NCI-H1417 treated with DMSO at 0.1 percent for 48 hours (cell line): ENCODE results near the gene WDR74.
"Not testable (repeated sequence)": the region's sequence is repeated elsewhere in the genome, so short reads cannot be mapped to it uniquely, and the experiment has no call there.

Experiments
- DNase-seq: peaks from one replicate; lab custom pipeline; 2025; lab: John Stamatoyannopoulos, UW

Gene WDR74

DNA sequence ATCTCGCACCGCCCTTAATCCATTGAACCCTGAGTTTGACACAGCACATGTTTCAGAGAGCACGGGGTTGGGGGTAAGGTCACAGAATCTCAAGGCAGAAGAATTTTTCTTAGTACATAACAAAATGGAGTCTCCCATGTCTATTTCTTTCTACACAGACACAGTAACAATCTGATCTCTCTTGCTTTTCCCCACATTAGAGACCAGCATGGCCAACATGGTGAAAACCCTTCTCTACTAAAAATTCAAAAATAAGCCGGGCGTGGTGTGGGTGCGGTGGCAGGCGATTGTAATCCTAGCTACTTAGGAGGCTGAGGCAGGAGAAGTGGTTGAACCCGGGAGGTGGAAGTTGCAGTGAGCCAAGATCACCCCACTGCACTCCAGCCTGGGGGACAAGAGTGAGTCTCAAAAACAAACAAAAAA is 19.9 kb upstream of the WDR74 start:
- DNase-seq: not testable (repeated sequence)

GRCh38 chr11:62858201-62858600 is 18.8 kb upstream of the WDR74 start:
- no peak for DNase-seq

GRCh38 chr11:62857541-62857982 is 18.2 kb upstream of the WDR74 start:
- DNase-seq: no peak

DNA sequence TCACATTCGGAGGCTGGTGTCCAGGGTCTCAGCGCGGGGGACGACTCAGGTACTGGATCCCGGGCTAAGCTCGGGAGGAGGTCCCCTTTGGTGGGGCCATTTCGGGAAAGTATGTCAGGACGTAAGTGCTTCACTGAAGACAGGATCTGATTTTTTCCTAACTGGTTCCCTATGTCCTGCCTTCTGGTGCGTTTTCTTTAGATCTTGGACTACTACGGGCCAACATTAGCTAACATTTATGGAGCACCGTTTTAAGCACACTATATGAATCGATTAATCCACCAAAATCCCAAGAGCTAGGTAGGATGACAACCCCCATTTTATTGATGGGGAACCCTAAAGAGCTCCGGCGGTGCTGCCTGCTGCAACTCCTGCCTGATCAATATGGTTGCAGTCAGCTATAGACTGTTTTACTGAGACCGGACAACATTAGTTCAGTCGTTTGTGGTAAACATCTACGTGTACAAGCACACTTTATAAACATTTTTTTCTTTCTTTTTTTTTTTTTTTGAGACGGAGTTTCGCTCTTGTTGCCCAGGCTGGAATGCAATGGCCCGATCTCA is 17.0 kb upstream of the WDR74 start:
- no peak for DNase-seq

DNA sequence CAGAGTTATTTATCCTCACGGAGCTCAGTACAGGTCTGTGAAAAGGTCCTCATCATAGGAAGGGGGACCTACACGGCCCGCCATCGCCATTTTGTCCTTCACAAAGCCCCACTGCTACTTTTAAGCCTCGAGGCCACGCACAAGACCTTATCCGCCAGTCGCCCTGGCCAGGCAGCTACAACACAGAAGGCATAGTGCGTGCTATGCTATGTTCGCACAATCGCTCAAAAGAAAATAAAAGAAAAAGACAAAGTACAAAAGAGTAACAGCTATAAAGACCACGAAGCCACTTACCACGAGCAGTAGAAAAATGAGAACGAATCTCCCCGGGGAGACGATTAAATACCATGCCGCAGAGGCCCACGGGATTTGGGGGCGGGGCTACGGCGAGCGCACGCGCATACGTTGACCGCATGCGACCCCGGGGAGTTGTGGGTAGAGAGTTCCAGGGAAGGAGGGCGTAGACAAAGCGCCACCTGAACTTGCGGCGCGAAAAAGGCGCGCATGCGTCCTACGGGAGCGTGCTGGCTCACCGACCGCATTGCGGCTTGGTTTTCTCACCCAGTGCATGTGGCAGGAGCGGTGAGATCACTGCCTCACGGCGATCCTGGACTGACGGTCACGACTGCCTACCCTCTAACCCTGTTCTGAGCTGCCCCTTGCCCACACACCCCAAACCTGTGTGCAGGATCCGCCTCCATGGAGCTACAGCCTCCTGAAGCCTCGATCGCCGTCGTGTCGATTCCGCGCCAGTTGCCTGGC is 16.4 kb upstream of the WDR74 start:
- DNase-seq: peak; percentile 94

DNA sequence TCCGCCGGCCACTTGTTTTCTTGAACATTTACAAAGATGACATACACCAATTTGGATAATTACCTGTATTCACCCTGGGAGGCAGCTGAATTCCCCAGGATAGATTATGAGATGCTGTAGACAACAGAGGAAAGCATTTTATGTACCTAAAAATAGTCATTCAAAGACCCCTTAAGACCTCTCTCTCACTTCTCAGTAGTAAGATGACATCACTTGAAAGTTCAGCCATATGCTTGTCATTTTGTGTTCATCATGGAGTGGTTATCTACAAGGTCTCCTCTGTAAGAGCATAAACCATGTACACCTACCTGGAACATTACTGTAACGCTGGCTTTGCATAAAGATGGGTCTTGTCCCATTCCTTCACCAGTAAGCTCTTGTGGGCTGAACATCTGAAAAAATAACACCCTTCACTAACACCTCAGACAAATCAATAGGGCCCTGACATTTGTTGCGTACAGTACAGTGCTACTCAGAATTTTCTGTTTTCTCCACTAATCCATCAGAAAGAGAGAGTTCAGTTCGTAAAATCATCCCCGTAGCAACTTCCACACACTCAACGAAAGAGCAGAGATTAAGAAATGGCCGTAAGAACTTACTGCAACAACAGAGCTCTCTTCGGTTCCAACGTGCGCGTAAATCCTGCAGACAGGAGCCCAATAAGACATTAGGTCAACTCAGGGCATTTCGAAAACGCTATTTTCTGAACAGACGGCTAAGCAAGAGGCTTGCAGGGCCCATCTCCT is 15.6 kb upstream of the WDR74 start:
- no peak for DNase-seq

GRCh38 chr11:62854013-62854824 is 14.8 kb upstream of the WDR74 start:
- no peak for DNase-seq

GRCh38 chr11:62853279-62853965 is 14.0 kb upstream of the WDR74 start:
- DNase-seq: no peak

DNA sequence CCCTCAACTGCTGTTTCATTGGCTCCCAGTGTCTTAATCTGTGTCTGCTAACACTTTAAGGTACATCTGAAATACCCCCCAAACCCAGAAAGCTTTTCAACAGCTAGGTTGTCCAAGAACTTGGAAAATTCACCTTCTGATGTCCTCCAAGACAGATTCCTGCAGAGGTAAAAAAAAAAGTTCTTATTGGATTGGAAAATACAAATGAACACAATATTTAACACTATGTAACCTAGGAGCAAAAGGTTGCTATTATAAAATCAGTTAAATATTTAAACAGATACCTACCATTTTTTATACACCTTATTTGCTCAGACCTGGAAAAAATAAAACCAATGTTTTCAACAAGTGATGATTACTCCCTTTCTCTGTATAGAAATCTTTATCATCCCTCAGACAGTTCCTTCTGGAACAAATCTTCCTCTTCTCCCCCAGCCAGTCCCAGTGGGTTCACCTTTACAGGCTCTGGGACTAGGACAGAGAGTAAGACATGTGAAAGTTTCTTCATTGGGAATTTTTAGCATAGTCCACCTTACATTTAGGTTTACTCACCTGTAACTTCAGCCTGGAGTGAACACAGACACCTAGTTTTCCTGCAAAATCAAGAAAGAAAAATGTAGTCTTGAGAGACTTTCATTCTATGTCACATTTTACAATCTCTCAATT is 13.3 kb upstream of the WDR74 start:
- no peak for DNase-seq

DNA sequence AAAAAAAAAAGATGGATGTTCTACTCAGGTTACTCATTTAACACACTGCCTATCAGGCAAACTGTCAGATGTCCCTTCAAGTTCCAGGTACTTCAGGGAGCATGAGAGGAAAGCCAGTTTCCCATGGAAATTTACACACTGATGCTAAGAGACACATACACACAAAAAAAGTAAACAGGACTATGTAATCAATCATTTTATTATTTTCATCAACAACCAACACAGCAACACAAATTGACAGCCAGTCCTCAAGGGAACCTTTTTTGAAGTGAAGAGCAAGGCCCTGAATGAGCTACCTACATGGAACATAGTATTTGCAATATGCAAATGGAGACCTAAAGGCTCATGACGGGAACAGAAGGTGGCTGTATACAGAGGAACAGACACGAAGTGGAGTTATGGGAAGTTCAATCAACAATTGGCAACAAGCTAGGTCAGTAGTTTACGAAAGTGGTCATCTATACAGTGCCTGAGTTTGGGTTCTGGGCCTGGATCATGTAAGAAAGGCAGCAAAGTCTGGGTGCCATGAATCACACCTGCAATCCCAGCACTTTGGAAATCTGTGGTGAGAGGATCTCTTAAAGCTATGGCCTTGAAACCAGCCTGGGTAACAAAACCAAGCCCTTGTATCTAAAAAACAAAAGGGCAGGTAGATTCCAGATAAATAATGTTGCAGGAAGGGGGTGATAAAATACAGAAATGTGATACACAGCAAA is 12.6 kb upstream of the WDR74 start:
- no peak for DNase-seq

DNA sequence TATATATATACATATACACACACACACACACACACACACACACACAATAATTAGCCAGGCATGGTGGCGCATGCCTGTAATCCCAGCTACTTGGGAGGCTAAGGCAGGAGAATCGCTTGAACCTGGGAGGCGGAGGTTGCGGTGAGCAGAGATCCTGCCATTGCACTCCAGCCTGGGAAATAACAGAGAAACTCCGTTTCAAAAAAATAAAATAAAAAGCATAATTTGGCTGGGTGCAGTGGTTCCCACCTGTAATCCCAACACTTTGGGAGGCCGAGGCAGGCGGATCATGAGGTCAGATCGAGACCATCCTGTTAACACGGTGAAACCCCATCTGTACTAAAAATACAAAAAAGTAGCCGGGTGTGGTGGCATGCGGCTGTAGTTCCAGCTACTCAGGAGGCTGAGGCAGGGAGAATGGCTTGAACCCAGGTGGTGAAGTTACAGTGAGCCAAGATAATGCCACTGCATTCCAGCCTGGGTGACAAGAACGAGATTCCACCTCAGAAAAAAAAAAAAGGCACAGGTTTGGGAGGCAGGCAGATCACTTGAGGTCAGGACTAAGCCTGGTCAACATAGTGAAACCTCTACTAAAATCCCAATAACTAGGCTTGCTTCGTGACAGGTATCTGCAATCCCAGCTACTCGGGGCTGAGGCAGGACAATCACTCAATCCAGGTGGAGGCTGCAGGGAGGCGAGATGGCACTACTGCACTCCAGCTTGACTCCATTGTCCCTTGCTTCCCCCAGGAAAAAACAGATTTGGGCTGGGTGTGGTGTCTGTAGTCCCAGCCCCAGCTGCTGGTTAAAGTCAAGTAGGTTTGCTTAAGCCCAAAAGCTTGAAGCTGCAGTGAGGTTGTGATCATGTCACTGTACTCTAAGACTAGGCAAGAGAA is 11.8 kb upstream of the WDR74 start:
- no peak for DNase-seq

GRCh38 chr11:62847767-62848314 is 8.5 kb upstream of the WDR74 start:
- DNase-seq: no peak

DNA sequence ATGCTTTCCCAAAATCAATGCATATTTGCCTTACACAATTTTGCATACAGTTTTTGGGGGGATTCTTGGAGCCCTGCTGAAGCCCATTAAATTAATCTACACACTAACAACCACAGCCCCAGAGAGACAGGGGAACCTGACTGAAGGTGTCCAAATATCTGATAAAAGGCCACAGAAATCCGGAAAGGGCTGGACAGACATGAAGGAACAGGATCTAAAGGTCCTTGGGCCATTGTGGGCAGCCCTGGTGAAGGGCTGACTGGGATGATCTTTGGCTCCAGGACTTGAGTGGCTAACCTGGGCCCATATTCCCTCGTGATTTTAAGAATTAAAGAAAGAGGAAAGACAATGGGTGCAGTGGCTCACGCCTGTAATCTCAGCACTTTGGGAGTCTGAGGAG is 6.8 kb upstream of the WDR74 start:
- DNase-seq: no peak

GRCh38 chr11:62844154-62844553 is 4.8 kb upstream of the WDR74 start:
- DNase-seq: no peak

DNA sequence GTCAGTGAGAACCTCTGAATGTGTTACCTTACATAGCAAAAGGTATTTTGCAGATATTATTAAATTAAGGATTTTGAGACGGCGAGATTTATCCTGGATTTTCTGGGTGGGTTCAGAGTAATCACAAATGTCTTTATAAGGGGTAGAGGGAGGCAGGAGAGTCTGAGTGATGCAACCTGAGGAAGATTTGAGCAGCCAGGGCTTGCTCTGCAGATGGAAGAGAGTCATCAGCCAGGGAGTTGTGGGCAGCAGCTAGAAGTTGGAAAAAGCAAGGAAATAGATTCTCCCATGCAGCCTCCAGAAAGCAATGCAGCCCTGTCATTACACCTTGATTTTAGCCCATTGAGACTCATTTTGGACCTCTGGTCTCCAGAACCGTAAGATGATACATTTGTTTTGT is 4.1 kb upstream of the WDR74 start:
- no peak for DNase-seq

DNA sequence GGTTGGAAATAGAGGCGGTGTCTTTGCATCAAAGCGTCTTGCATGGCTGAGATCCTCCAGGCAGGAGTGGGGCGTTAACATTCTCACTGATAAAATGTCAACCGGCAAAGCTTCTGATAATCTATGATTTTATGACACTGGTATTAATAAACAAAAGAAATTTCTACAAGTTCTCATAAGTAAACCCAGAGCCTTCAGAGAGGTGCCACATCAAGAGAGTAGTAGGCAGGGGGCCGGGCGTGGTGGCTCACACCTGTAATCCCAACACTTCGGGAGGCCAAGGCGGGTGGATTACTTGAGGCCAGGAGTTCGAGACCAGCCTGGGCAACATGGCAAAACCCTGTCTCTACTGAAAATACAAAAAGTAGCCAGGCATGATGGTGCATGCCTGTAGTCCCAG is 3.5 kb upstream of the WDR74 start:
- DNase-seq: not testable (repeated sequence)

GRCh38 chr11:62842171-62842741 is 2.9 kb upstream of the WDR74 start:
- no peak for DNase-seq

- DNase-seq: peak; percentile 99
Observed at GRCh38 chr11:62841361-62842170, 2.2 kb upstream of the WDR74 start.
